ENCODE results near the gene USP1. TPM values are rescaled to one million over a fixed set of nuclear protein-coding genes. Genes with fewer than 3 reads are reported as not detected.

Gene USP1
- total RNA-seq, 1 experiment from 2014 or later: 37.5 TPM

- no peak for DNase-seq
- Histone ChIP-seq H3K36me3 (ENCODE audit: insufficient read depth, low read length) (no peaks in the 10 kb centered on the region), H3K27ac (ENCODE audit: low read length) (no peak overlapping the region), H3K79me2 (ENCODE audit: low read length) (no peaks in the 10 kb centered on the region), H3K9me3 (ENCODE audit: low read length) (no peaks in the 10 kb centered on the region), H3K4me1 (ENCODE audit: low read length) (no peaks in the 10 kb centered on the region), H3K27me3 (ENCODE audit: low read length) (no peaks in the 10 kb centered on the region), H3K9ac (ENCODE audit: low read length) (no peak overlapping the region), H3K4me2 (ENCODE audit: low read depth, low read length, poor library complexity, severe bottlenecking) (no peak overlapping the region), H3K4me3 (ENCODE audit: low read length) (no peak overlapping the region), H4K20me1 (ENCODE audit: insufficient read depth, low read depth, low read length) (no peaks in the 10 kb centered on the region), H3K9me2 (replicated peaks; ENCODE audit: insufficient read depth, low read length) (no peaks in the 10 kb centered on the region), H2AFZ (ENCODE audit: low read length) (no peak overlapping the region)
Observed at GRCh38 chr1:62396871-62397270, 40.0 kb upstream of the USP1 start.

GRCh38 chr1:62397301-62397700 lies 39.5 kb upstream of the USP1 start:
- Histone ChIP-seq H3K27me3 (ENCODE audit: low read length) (no peaks in the 10 kb centered on the region), H3K4me2 (ENCODE audit: low read depth, low read length, poor library complexity, severe bottlenecking) (no peak overlapping the region), H3K36me3 (ENCODE audit: insufficient read depth, low read length) (no peaks in the 10 kb centered on the region), H3K79me2 (ENCODE audit: low read length) (no peaks in the 10 kb centered on the region), H2AFZ (ENCODE audit: low read length) (no peak overlapping the region), H3K4me3 (ENCODE audit: low read length) (no peak overlapping the region), H4K20me1 (ENCODE audit: insufficient read depth, low read depth, low read length) (no peaks in the 10 kb centered on the region), H3K9me3 (ENCODE audit: low read length) (no peaks in the 10 kb centered on the region), H3K4me1 (ENCODE audit: low read length) (no peaks in the 10 kb centered on the region), H3K27ac (ENCODE audit: low read length) (no peak overlapping the region), H3K9ac (ENCODE audit: low read length) (no peak overlapping the region), H3K9me2 (replicated peaks; ENCODE audit: insufficient read depth, low read length) (no peaks in the 10 kb centered on the region)
- DNase-seq: no peak

GRCh38 chr1:62398377-62398776 lies 38.5 kb upstream of the USP1 start:
- Histone ChIP-seq H3K4me3 (ENCODE audit: low read length) (no peak overlapping the region), H3K27ac (ENCODE audit: low read length) (no peak overlapping the region), H3K9me2 (replicated peaks; ENCODE audit: insufficient read depth, low read length) (no peaks in the 10 kb centered on the region), H3K27me3 (ENCODE audit: low read length) (no peaks in the 10 kb centered on the region), H4K20me1 (ENCODE audit: insufficient read depth, low read depth, low read length) (no peaks in the 10 kb centered on the region), H3K4me2 (ENCODE audit: low read depth, low read length, poor library complexity, severe bottlenecking) (no peak overlapping the region), H3K4me1 (ENCODE audit: low read length) (no peaks in the 10 kb centered on the region), H3K79me2 (ENCODE audit: low read length) (no peaks in the 10 kb centered on the region), H3K9ac (ENCODE audit: low read length) (no peak overlapping the region), H2AFZ (ENCODE audit: low read length) (no peak overlapping the region), H3K36me3 (ENCODE audit: insufficient read depth, low read length) (no peaks in the 10 kb centered on the region), H3K9me3 (ENCODE audit: low read length) (no peaks in the 10 kb centered on the region)
- DNase-seq: no peak

- H3K36me3 ChIP-seq (ENCODE audit: insufficient read depth, low read length): no peaks in the 10 kb centered on the region
- no peak overlapping the region for H3K27ac ChIP-seq (ENCODE audit: low read length)
- no peaks in the 10 kb centered on the region for H3K79me2 ChIP-seq (ENCODE audit: low read length)
- no peak overlapping the region for H2AFZ ChIP-seq (ENCODE audit: low read length)
- no peak overlapping the region for H3K4me3 ChIP-seq (ENCODE audit: low read length)
- H3K4me1 ChIP-seq (ENCODE audit: low read length): no peaks in the 10 kb centered on the region
- no peak overlapping the region for H3K9ac ChIP-seq (ENCODE audit: low read length)
- no peaks in the 10 kb centered on the region for H4K20me1 ChIP-seq (ENCODE audit: insufficient read depth, low read depth, low read length)
- no peaks in the 10 kb centered on the region for H3K9me3 ChIP-seq (ENCODE audit: low read length)
- no peaks in the 10 kb centered on the region for H3K27me3 ChIP-seq (ENCODE audit: low read length)
- H3K9me2 ChIP-seq (replicated peaks; ENCODE audit: insufficient read depth, low read length): no peaks in the 10 kb centered on the region
- no peak overlapping the region for H3K4me2 ChIP-seq (ENCODE audit: low read depth, low read length, poor library complexity, severe bottlenecking)
- no peak for DNase-seq
Observed at GRCh38 chr1:62401034-62401760, 35.7 kb upstream of the USP1 start.

GRCh38 chr1:62405247-62405646 lies 31.6 kb upstream of the USP1 start:
- H3K9ac ChIP-seq (ENCODE audit: low read length): no peak overlapping the region
- H3K27me3 ChIP-seq (ENCODE audit: low read length): no peaks in the 10 kb centered on the region
- no peaks in the 10 kb centered on the region for H4K20me1 ChIP-seq (ENCODE audit: insufficient read depth, low read depth, low read length)
- no peak overlapping the region for H3K4me3 ChIP-seq (ENCODE audit: low read length)
- DNase-seq: no peak
- no peaks in the 10 kb centered on the region for H3K9me2 ChIP-seq (replicated peaks; ENCODE audit: insufficient read depth, low read length)
- no peaks in the 10 kb centered on the region for H3K9me3 ChIP-seq (ENCODE audit: low read length)
- no peaks in the 10 kb centered on the region for H3K4me1 ChIP-seq (ENCODE audit: low read length)
- no peaks in the 10 kb centered on the region for H3K36me3 ChIP-seq (ENCODE audit: insufficient read depth, low read length)
- no peak overlapping the region for H3K4me2 ChIP-seq (ENCODE audit: low read depth, low read length, poor library complexity, severe bottlenecking)
- H2AFZ ChIP-seq (ENCODE audit: low read length): no peak overlapping the region
- H3K27ac ChIP-seq (ENCODE audit: low read length): no peak overlapping the region
- H3K79me2 ChIP-seq (ENCODE audit: low read length): no peaks in the 10 kb centered on the region

- no peak overlapping the region for H3K9ac ChIP-seq (ENCODE audit: low read length)
- H3K4me1 ChIP-seq (ENCODE audit: low read length): no peaks in the 10 kb centered on the region
- no peak overlapping the region for H2AFZ ChIP-seq (ENCODE audit: low read length)
- no peak for DNase-seq
- H3K9me3 ChIP-seq (ENCODE audit: low read length): no peaks in the 10 kb centered on the region
- no peaks in the 10 kb centered on the region for H3K9me2 ChIP-seq (replicated peaks; ENCODE audit: insufficient read depth, low read length)
- no peaks in the 10 kb centered on the region for H3K27me3 ChIP-seq (ENCODE audit: low read length)
- no peak overlapping the region for H3K27ac ChIP-seq (ENCODE audit: low read length)
- H4K20me1 ChIP-seq (ENCODE audit: insufficient read depth, low read depth, low read length): no peaks in the 10 kb centered on the region
- no peaks in the 10 kb centered on the region for H3K36me3 ChIP-seq (ENCODE audit: insufficient read depth, low read length)
- no peak overlapping the region for H3K4me3 ChIP-seq (ENCODE audit: low read length)
- no peaks in the 10 kb centered on the region for H3K79me2 ChIP-seq (ENCODE audit: low read length)
- H3K4me2 ChIP-seq (ENCODE audit: low read depth, low read length, poor library complexity, severe bottlenecking): no peak overlapping the region
Observed at GRCh38 chr1:62406576-62406975, 30.3 kb upstream of the USP1 start.

GRCh38 chr1:62407398-62408009 lies 29.3 kb upstream of the USP1 start:
- H2AFZ ChIP-seq (ENCODE audit: low read length): no peak overlapping the region
- H3K36me3 ChIP-seq (ENCODE audit: insufficient read depth, low read length): no peaks in the 10 kb centered on the region
- no peak overlapping the region for H3K4me2 ChIP-seq (ENCODE audit: low read depth, low read length, poor library complexity, severe bottlenecking)
- H3K4me3 ChIP-seq (ENCODE audit: low read length): no peak overlapping the region
- H4K20me1 ChIP-seq (ENCODE audit: insufficient read depth, low read depth, low read length): no peaks in the 10 kb centered on the region
- no peaks in the 10 kb centered on the region for H3K9me2 ChIP-seq (replicated peaks; ENCODE audit: insufficient read depth, low read length)
- no peaks in the 10 kb centered on the region for H3K79me2 ChIP-seq (ENCODE audit: low read length)
- no peak overlapping the region for H3K27ac ChIP-seq (ENCODE audit: low read length)
- no peaks in the 10 kb centered on the region for H3K27me3 ChIP-seq (ENCODE audit: low read length)
- H3K9ac ChIP-seq (ENCODE audit: low read length): no peak overlapping the region
- H3K9me3 ChIP-seq (ENCODE audit: low read length): no peaks in the 10 kb centered on the region
- DNase-seq: peak; percentile 81
- peaks cover 3% of the 10 kb centered on the region; the same call in 1 of the 2 replicates for H3K4me1 ChIP-seq (ENCODE audit: low read length)

GRCh38 chr1:62415687-62416086 lies 21.2 kb upstream of the USP1 start:
- Histone ChIP-seq H3K27ac (ENCODE audit: low read length) (no peak overlapping the region), H3K27me3 (ENCODE audit: low read length) (no peaks in the 10 kb centered on the region), H3K9me3 (ENCODE audit: low read length) (no peaks in the 10 kb centered on the region), H3K4me3 (ENCODE audit: low read length) (no peak overlapping the region), H3K4me1 (ENCODE audit: low read length) (peaks cover 15% of the 10 kb centered on the region), H4K20me1 (ENCODE audit: insufficient read depth, low read depth, low read length) (no peaks in the 10 kb centered on the region), H3K4me2 (ENCODE audit: low read depth, low read length, poor library complexity, severe bottlenecking) (no peak overlapping the region), H3K79me2 (ENCODE audit: low read length) (no peaks in the 10 kb centered on the region), H3K9me2 (replicated peaks; ENCODE audit: insufficient read depth, low read length) (no peaks in the 10 kb centered on the region), H3K36me3 (ENCODE audit: insufficient read depth, low read length) (no peaks in the 10 kb centered on the region), H3K9ac (ENCODE audit: low read length) (no peak overlapping the region), H2AFZ (ENCODE audit: low read length) (no peak overlapping the region)
- DNase-seq: no peak

Measured in Karpas-422 (cell line).